Measurements from ENCODE around the gene ROR2. TPM values are rescaled to one million over a fixed set of nuclear protein-coding genes. Genes with fewer than 3 reads are reported as not detected.
A peak's percentile ranks its signal among the peaks of the same experiment; 100 is the strongest.

The ROR2 gene
- total and polyA plus RNA-seq, 5 donors = 20.1 to 38.9 (median 35.3) TPM

- no peaks in the 10 kb centered on the region for H3K9me3 ChIP-seq (ENCODE audit: control insufficient read depth, low read length)
- DNase-seq (no peak), ATAC-seq (peak in 1 of 2 donors; percentile 18)
- H3K27me3 ChIP-seq (ENCODE audit: control insufficient read depth, insufficient read depth) = no peaks in the 10 kb centered on the region
- H3K27ac ChIP-seq (ENCODE audit: low read length) = no peak overlapping the region
- no peak overlapping the region for H3K4me3 ChIP-seq (ENCODE audit: low read length)
- H3K4me1 ChIP-seq (ENCODE audit: control insufficient read depth, insufficient read depth, low read length) = no peaks in the 10 kb centered on the region
- intact Hi-C loops (cut with DNase I) = no loop called here
- 67% methylated on average over 32 of the region's 32 CpGs for WGBS
Observed at GRCh38 chr9:91886414-91887076, 63.5 kb downstream of the ROR2 start.

- WGBS = 82% methylated on average over 22 of the region's 22 CpGs
- intact Hi-C loops (cut with DNase I) = no loop called here
- Histone ChIP-seq H3K27ac (ENCODE audit: low read length) (no peak overlapping the region), H3K4me3 (ENCODE audit: low read length) (no peak overlapping the region), H3K27me3 (ENCODE audit: control insufficient read depth, insufficient read depth) (no peaks in the 10 kb centered on the region), H3K9me3 (ENCODE audit: control insufficient read depth, low read length) (no peaks in the 10 kb centered on the region), H3K4me1 (ENCODE audit: control insufficient read depth, insufficient read depth, low read length) (no peaks in the 10 kb centered on the region)
- DNase-seq (no peak), ATAC-seq (no peak)
Observed at GRCh38 chr9:91885746-91886413, 64.1 kb downstream of the ROR2 start.

- Histone ChIP-seq H3K9me3 (ENCODE audit: control insufficient read depth, low read length) (no peaks in the 10 kb centered on the region), H3K4me1 (ENCODE audit: control insufficient read depth, insufficient read depth, low read length) (no peaks in the 10 kb centered on the region), H3K4me3 (ENCODE audit: low read length) (no peak overlapping the region), H3K27ac (ENCODE audit: low read length) (no peak overlapping the region), H3K27me3 (ENCODE audit: control insufficient read depth, insufficient read depth) (no peaks in the 10 kb centered on the region)
- intact Hi-C loops (cut with DNase I) = no loop called here
- DNase-seq (no peak), ATAC-seq (no peak)
- WGBS = 72% methylated on average over 12 of the region's 12 CpGs
Observed at GRCh38 chr9:91884696-91885687, 65.0 kb downstream of the ROR2 start.

- Histone ChIP-seq H3K9me3 (ENCODE audit: control insufficient read depth, low read length) (no peaks in the 10 kb centered on the region), H3K4me3 (ENCODE audit: low read length) (no peak overlapping the region), H3K27me3 (ENCODE audit: control insufficient read depth, insufficient read depth) (no peaks in the 10 kb centered on the region), H3K27ac (ENCODE audit: low read length) (peak overlapping the region; percentile 30), H3K4me1 (ENCODE audit: control insufficient read depth, insufficient read depth, low read length) (no peaks in the 10 kb centered on the region)
- intact Hi-C loops (cut with DNase I) = no loop called here
- WGBS = 97% methylated on average over 1 of the region's 1 CpG
- ATAC-seq (no peak), DNase-seq (no peak)
Observed at GRCh38 chr9:91884153-91884552, 65.9 kb downstream of the ROR2 start.

GRCh38 chr9:91883503-91883902, 66.5 kb downstream of the ROR2 start:
- intact Hi-C loops (cut with DNase I) = no loop called here
- Histone ChIP-seq H3K9me3 (ENCODE audit: control insufficient read depth, low read length) (no peaks in the 10 kb centered on the region), H3K4me3 (ENCODE audit: low read length) (no peak overlapping the region), H3K27ac (ENCODE audit: low read length) (peak overlapping the region; percentile 31), H3K27me3 (ENCODE audit: control insufficient read depth, insufficient read depth) (no peaks in the 10 kb centered on the region), H3K4me1 (ENCODE audit: control insufficient read depth, insufficient read depth, low read length) (no peaks in the 10 kb centered on the region)
- ATAC-seq (peak; percentile 74 to 81), DNase-seq (no peak)
- 83% methylated on average over 3 of the region's 3 CpGs for WGBS

- intact Hi-C loops (cut with DNase I) = no loop called here
- no peak for DNase-seq
- no peak overlapping the region for H3K4me3 ChIP-seq (ENCODE audit: low read length)
- peak overlapping the region; percentile 17 for H3K27ac ChIP-seq (ENCODE audit: low read length)
- ATAC-seq = no peak
- no peaks in the 10 kb centered on the region for H3K27me3 ChIP-seq (ENCODE audit: control insufficient read depth, insufficient read depth)
- WGBS = 83% methylated on average over 4 of the region's 4 CpGs
- no peaks in the 10 kb centered on the region for H3K9me3 ChIP-seq (ENCODE audit: control insufficient read depth, low read length)
- H3K4me1 ChIP-seq (ENCODE audit: control insufficient read depth, insufficient read depth, low read length) = no peaks in the 10 kb centered on the region
Observed at GRCh38 chr9:91882627-91883026, 67.4 kb downstream of the ROR2 start.

- WGBS = 72% methylated on average over 3 of the region's 3 CpGs
- H3K27me3 ChIP-seq (ENCODE audit: control insufficient read depth, insufficient read depth) = no peaks in the 10 kb centered on the region
- ATAC-seq (no peak), DNase-seq (no peak)
- no peak overlapping the region for H3K27ac ChIP-seq (ENCODE audit: low read length)
- no peaks in the 10 kb centered on the region for H3K4me1 ChIP-seq (ENCODE audit: control insufficient read depth, insufficient read depth, low read length)
- H3K9me3 ChIP-seq (ENCODE audit: control insufficient read depth, low read length) = no peaks in the 10 kb centered on the region
- H3K4me3 ChIP-seq (ENCODE audit: low read length) = no peak overlapping the region
- intact Hi-C loops (cut with DNase I) = no loop called here
Observed at GRCh38 chr9:91880378-91880972, 69.6 kb downstream of the ROR2 start.

- no peak overlapping the region for H3K27ac ChIP-seq (ENCODE audit: low read length)
- intact Hi-C loops (cut with DNase I) = no loop called here
- H3K9me3 ChIP-seq (ENCODE audit: control insufficient read depth, low read length) = no peaks in the 10 kb centered on the region
- DNase-seq (no peak), ATAC-seq (no peak)
- no peaks in the 10 kb centered on the region for H3K4me1 ChIP-seq (ENCODE audit: control insufficient read depth, insufficient read depth, low read length)
- whole genome bisulfite sequencing = 94% methylated on average over 1 of the region's 1 CpG
- no peaks in the 10 kb centered on the region for H3K27me3 ChIP-seq (ENCODE audit: control insufficient read depth, insufficient read depth)
- no peak overlapping the region for H3K4me3 ChIP-seq (ENCODE audit: low read length)
Observed at GRCh38 chr9:91879231-91879630, 70.8 kb downstream of the ROR2 start.

GRCh38 chr9:91873637-91874051, 76.4 kb downstream of the ROR2 start:
- peak overlapping the region; percentile 91 for H3K27ac ChIP-seq (ENCODE audit: low read length)
- 70% methylated on average over 6 of the region's 6 CpGs for WGBS
- ATAC-seq (peak; percentile 90), DNase-seq (no peak)
- peaks cover 4% of the 10 kb centered on the region for H3K4me1 ChIP-seq (ENCODE audit: control insufficient read depth, insufficient read depth, low read length)
- no peaks in the 10 kb centered on the region for H3K27me3 ChIP-seq (ENCODE audit: control insufficient read depth, insufficient read depth)
- intact Hi-C loops (cut with DNase I) = no loop called here
- H3K9me3 ChIP-seq (ENCODE audit: control insufficient read depth, low read length) = no peaks in the 10 kb centered on the region
- no peak overlapping the region for H3K4me3 ChIP-seq (ENCODE audit: low read length)

- DNase-seq (no peak), ATAC-seq (no peak)
- 75% methylated on average over 5 of the region's 5 CpGs for WGBS
- H3K9me3 ChIP-seq (ENCODE audit: control insufficient read depth, low read length) = no peaks in the 10 kb centered on the region
- intact Hi-C loops (cut with DNase I) = no loop called here
- peaks cover 1% of the 10 kb centered on the region for H3K4me1 ChIP-seq (ENCODE audit: control insufficient read depth, insufficient read depth, low read length)
- H3K4me3 ChIP-seq (ENCODE audit: low read length) = no peak overlapping the region
- no peak overlapping the region for H3K27ac ChIP-seq (ENCODE audit: low read length)
- H3K27me3 ChIP-seq (ENCODE audit: control insufficient read depth, insufficient read depth) = no peaks in the 10 kb centered on the region
Observed at GRCh38 chr9:91868732-91869391, 81.2 kb downstream of the ROR2 start.
